ENCODE results near the gene RCOR2. TPM values are rescaled to one million over a fixed set of nuclear protein-coding genes. Genes with fewer than 3 reads are reported as not detected.

Gene RCOR2
- total and polyA plus RNA-seq, 2 of the 13 experiments (the other 11 are each of a cell fraction or from before 2014, with no cell fraction given): 8.3 to 8.5 TPM

DNA sequence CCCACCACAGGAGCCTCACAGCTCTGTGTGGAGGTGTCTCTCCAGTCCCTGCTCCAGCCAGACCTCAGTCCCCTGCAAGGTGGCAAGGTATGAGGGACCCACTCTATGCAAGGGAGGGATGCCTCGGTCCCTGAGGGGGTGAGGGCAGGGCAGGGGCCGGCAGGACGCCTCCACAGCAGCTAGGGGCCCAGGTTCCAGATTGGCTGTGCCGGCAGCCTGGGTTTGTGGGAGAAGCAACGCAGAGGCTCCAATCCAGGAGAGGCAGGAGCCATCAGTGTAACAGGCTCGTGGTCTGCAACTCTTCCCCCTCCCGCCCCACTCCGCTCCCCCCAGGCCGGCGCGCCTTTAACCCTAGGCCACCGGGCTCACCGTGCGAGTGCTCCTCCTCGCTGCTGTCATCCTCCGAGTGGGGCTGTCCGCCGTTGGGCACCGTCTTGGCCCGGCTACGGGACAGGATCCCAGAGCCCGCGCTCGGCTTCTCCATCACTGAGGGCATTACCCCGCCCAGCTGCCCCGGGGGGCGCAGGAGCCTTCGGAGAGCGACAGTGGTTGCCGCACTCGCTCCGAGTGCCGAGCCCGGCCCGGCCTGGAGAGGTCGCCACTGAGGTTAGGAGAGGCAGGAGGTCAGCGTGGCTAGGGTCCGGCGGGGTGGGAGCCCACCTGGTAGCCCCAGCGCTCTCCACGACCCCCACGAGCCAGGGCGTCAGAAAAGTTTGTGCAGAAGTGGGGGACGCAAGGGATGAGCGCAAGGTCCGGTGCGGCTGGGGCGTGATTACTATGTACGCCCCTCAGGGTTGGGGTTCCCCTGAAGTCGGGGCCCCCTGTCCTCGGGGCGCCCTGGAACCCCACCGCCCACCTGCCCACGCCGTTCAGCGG is 765 bp downstream of the RCOR2 start (continued):
- TF ChIP-seq PATZ1 (CRISPR knock-in tag; IDR thresholded peaks at IDR 0.05): peak; percentile 74
- no peak; the same call in 1 of the 2 replicates for TF ChIP-seq ZNF777 (CRISPR knock-in tag; IDR thresholded peaks at IDR 0.05)
- TF ChIP-seq SIX4 (CRISPR knock-in tag; IDR thresholded peaks at IDR 0.05): no peak
- no peak for TF ChIP-seq CBX2 (IDR thresholded peaks at IDR 0.05; ENCODE audit: low read depth, low read length)
- TF ChIP-seq CBX2 (CRISPR knock-in tag; IDR thresholded peaks at IDR 0.05; ENCODE audit: low read depth): no peak
- no peak for TF ChIP-seq ZUFSP (CRISPR knock-in tag; IDR thresholded peaks at IDR 0.05; ENCODE audit: borderline replicate concordance)
- TF ChIP-seq, protein P1, sequence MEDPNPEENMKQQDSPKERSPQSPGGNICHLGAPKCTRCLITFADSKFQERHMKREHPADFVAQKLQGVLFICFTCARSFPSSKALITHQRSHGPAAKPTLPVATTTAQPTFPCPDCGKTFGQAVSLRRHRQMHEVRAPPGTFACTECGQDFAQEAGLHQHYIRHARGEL (CRISPR knock-in tag; IDR thresholded peaks at IDR 0.05): peak; percentile 80; the same call in 1 of the 2 replicates
- peak; percentile 56; the same call in 1 of the 2 replicates for TF ChIP-seq HDAC2 (CRISPR knock-in tag; IDR thresholded peaks at IDR 0.05)
- peak; percentile 29; the same call in 1 of the 2 replicates for TF ChIP-seq ZNF800 (CRISPR knock-in tag; IDR thresholded peaks at IDR 0.05)
- no peak for TF ChIP-seq ISL2 (CRISPR knock-in tag; IDR thresholded peaks at IDR 0.05)
- TF ChIP-seq ZNF616 (CRISPR knock-in tag; IDR thresholded peaks at IDR 0.05; ENCODE audit: low read depth): no peak
- TF ChIP-seq RARA (CRISPR knock-in tag; IDR thresholded peaks at IDR 0.05): no peak
- TF ChIP-seq HNRNPLL (IDR thresholded peaks at IDR 0.05; ENCODE audit: low read depth, low read length, poor library complexity, severe bottlenecking): no peak
- TF ChIP-seq SP4 (CRISPR knock-in tag; IDR thresholded peaks at IDR 0.05): no peak
- 0 out of 2 replicates have a peak, but pooled peaks have one; percentile 3 for TF ChIP-seq HNF4A (CRISPR knock-in tag; IDR thresholded peaks at IDR 0.05)
- TF ChIP-seq, protein P2, sequence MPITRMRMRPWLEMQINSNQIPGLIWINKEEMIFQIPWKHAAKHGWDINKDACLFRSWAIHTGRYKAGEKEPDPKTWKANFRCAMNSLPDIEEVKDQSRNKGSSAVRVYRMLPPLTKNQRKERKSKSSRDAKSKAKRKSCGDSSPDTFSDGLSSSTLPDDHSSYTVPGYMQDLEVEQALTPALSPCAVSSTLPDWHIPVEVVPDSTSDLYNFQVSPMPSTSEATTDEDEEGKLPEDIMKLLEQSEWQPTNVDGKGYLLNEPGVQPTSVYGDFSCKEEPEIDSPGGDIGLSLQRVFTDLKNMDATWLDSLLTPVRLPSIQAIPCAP (CRISPR knock-in tag; IDR thresholded peaks at IDR 0.05; ENCODE audit: low read depth): no peak

Measured in HepG2 (cell line).